ENCODE data around the gene LLGL1.

LLGL1 gene

DNA sequence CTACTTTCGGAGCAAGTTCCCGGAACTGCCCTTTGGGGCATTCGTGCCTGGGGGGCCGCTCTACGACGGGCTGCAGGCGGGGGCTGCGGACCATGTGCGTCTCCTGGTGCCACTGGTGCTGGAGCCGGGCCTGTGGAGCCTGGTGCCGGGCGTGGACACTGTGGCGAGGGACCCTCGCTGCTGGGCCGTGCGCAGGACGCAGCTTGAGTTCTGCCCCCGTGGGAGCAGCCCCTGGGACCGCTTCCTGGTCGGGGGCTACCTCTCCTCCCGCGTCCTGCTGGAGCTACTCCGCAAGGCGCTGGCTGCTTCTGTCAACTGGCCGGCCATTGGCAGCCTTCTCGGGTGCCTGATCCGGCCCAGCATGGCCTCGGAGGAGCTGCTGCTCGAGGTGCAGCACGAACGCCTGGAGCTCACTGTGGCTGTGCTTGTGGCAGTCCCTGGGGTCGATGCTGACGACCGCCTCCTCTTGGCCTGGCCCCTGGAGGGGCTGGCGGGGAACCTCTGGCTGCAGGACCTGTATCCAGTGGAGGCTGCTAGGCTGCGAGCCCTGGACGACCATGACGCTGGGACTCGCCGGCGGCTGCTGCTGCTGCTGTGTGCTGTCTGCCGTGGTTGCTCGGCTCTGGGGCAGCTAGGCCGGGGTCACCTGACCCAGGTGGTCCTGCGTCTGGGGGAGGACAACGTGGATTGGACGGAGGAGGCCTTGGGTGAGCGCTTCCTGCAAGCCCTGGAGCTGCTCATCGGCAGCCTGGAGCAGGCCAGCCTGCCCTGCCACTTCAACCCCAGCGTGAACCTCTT lies 38.6 kb downstream of the LLGL1 start:
- no peak for DNase-seq (ENCODE audit: extremely low read depth in 1 of 2, low read depth in 1 of 2)

DNA sequence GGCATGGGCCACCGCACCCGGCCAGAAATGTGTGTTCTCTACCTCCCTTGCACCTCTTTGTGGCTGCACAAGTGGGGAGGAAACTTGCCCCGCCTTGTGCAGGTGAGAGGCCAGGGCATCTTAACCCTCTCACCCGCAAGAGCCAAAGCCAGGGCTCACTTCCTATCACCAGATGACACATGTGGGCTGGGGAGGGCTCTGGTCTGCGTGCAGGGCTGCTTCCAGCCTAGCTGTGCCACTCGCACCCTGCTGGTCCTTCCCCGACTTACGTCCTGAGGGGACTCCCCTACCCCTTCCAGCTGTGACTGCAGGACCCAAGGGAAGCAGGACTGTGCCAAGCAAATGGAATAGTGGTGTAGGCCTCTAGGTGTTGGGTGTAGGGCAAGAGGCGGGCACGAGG lies 41.9 kb downstream of the LLGL1 start:
- DNase-seq (ENCODE audit: extremely low read depth in 1 of 2, low read depth in 1 of 2) = no peak

DNA sequence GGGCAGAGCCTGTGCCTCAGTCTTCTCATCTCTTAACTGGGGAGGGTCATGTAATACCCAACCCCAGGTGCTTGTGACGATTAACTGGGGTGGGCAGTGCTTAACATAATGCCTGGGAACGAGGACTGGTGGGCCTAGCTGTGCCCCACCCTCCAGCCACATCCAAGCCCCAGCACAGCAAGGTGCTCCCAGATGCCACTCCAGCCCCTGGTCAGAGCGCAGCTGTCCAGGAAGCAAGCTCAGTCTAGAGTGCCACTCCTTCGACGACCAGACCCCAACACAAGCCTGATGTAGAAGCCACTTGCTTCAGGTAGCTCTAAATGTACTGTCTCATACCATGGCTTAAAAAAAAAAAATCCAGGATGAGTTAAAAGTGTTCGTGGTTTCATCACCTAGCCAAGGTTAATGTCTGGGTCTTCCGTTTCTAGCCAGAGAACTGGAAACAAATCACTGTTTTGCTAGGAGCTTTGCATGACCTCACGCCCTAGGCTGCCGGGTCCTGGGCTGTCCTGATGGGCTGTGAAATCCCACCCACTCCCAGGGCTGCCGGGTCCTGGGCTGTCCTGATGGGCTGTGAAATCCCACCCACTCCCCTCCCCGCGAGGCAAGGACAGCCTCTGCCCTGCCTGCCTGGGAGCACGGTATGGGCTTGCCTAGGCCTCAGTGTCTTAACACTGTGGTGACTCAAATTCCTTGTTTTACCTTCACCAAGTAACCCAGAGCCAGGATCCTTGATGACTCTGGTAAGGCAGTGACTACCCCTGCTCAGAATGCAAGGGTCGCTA lies 42.7 kb downstream of the LLGL1 start:
- DNase-seq (ENCODE audit: extremely low read depth in 1 of 2, low read depth in 1 of 2) = no peak

DNA sequence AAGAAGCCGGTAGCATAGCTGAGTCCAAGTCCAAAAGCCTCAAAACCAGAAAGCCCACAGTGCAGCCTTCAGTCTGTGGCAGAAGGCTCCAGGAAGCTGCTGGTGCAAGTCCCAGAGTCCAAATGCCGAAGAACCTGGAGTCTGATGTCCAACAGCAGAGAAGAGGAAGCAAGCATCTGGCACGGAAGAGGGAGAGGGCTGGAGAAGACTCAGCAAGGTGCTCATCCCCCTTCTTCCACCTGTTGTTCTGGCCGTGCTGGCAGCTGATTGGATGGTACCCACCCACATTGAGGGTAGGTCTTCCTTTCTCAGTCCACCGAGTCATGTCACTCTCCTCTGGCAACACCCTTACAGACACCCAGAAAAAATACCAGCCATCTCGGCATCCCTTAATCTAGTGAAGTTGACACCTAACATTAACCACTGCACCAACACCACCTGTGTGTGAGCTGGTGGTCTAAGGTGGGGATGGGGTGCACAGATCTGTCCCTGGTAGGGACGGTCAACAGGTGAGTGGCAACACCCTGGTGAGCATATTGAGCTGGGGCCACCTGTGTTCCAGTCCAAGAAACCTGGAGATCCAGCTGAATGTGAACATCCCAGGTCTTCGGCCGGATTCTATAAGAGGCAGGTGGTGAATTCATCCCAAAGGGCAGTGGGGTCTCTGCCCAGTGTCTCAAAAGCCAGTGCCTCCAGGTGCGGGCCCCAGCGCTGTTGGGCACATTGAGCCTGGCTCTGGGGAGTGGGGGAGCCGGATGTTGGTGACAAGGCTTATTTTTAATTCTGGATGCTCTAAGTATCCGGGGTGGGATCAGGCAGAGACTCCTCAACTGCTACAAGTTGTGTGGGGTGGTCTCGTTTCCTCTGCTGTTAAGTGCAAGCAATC lies 44.9 kb downstream of the LLGL1 start:
- DNase-seq (ENCODE audit: extremely low read depth in 1 of 2, low read depth in 1 of 2) = no peak

DNA sequence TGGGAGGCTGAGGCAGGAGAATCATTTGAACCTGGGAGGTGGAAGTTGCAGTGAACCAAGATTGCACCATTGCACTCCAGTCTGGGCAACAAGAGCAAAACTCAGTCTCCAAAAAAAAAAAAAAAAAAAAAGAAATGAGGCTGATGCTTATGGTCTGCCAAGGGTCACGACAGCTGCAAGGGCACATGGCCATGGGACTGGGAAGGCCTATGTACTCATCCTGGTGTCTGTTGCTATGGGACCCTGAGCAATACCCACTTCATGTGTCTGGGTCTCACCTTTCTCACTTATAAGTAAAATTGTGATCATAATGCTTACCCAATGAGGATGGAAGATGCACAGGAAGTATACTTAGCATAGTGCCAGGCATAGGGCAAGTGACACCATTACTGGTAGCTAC lies 51.6 kb downstream of the LLGL1 start:
- no peak for DNase-seq (ENCODE audit: extremely low read depth in 1 of 2, low read depth in 1 of 2)

DNA sequence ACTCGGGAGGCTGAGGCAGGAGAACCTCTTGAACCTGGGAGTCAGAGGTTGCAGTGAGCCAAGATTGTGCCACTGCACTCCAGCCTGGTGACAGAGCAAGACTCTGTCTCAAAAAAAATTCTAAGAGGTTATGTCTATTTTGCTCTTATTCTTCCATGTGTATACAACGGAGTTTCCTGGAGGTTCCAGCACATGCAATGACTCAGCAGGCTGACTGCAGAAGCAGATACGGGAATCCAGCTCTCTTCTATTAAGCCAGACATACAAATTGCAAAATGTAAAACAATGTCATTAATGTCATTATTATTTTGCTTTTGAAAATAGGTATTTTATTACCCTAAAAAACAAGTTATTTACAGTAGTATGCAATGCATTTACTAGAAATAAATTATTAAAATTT lies 53.4 kb downstream of the LLGL1 start:
- DNase-seq (ENCODE audit: extremely low read depth in 1 of 2, low read depth in 1 of 2) = no peak

DNA sequence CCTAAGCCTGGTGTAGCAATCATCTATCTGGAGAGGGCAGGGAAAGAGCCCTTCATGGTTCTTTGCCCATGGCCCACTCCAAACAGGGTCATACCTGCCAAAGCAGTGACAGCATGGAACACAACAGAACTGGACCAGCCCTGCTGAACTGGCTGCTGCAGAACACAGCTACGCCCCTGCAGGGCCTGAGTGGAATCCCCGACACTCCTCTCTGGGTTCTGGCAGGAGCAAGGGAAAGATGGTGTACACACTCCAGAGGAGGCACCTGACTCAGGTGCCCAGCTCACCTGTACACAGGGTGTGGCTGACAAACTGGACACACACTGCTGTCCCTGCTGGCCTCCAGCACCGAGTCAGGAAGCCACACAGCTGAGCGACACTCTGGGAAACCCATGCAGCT lies 54.8 kb downstream of the LLGL1 start:
- no peak for DNase-seq (ENCODE audit: extremely low read depth in 1 of 2, low read depth in 1 of 2)

DNA sequence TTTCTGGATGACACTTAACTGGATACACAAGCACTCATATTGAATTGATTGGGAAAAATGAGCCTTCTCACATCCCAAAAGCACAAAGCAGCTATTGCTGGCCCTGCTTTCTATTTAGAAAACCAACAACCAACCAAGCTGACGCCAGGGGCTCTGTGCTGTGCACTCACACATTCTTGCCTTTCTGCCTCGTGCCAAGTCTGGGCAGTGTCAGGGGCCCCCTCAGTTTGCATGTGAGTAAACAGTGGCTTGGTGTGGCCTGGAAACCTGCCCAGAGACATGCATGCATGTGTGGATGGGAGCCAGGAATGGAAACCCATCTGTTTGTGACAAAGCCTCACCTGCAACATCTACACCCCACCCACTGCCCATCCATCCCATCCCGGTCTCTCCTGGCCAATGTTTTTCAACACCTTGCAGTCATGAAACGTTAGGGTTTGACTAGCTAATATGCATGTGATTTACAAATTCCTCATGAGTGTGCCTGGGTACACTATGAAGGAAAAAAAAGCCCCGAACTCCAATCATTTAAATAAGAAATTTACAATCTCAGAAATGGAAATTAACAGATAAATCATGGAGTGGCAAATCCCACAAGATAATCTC lies 55.4 kb downstream of the LLGL1 start:
- DNase-seq (ENCODE audit: extremely low read depth in 1 of 2, low read depth in 1 of 2) = no peak

DNA sequence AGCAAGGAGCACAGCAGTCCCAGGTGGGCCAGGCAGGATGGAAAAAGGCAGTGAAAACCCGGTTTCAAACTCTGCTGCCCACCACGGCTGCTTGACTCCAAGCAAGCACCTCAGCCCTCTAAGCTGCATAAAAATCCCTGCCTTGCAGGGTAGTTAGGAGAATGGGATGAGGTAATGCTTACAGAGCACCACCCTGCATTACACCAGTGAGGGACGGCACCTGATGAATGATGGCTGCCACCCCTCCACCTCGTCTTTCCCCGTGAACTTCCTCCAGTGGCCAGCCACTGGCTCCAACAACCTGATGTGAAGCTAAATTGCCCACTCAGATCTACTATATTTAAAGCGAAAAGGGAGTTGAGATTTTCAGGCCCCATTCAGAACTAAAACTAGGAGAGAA lies 56.4 kb downstream of the LLGL1 start:
- DNase-seq (ENCODE audit: extremely low read depth in 1 of 2, low read depth in 1 of 2) = no peak

DNA sequence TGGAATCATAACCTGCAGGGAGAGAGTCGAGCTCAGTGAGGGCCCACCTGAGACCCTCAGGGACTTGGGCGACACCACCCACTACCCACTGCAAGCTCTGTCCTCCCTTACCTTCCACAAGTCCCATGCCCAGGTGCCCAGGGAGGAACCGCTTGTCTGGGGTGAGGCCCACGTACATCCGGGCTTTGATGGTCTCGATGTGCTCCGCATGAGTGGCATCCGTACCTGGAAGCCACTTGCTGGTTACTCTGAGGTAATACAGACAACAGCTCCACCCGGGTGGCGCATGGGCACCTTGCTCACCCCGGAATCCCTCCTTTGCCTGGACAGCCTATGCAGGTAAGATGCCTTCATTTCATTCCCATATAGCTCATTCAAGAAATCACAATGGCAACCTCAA lies 59.9 kb downstream of the LLGL1 start:
- DNase-seq (ENCODE audit: extremely low read depth in 1 of 2, low read depth in 1 of 2) = no peak

DNA sequence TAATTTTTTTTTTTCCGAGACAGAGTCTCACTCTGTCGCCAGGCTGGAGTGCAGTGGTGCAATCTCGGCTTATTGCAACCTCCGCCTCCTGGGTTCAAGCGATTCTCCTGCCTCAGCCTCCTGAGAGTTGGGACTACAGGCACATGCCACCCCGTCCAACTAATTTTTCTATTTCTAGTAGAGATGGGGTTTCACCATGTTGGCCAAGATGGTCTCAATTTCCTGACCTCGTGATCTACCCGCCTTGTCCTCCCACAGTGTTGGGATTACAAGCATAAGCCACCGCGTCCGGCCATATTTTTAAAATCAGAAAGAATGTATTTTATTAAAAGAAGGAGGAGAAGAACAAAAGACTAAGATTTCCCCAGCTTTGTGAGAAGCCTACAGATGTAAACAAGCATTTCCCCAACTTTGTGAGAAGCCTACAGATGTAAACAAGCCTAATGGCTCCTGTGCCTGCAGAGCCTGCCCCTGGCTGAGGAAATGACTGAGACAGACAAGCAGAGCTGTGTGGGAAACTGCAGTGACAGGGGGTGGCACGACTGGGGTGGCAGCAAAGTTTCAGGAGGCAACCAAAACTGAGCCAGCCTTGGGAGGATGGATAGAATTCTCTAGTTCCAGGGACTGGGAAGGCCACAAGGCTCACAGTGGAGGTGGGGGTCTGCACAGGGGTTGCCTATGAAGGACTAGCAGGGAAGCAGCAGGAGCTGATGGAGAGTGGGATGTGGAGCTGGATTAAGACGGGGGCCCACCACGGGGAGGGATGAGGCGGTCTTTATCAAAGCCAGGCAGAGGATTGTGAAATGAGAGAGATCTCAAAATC lies 66.5 kb downstream of the LLGL1 start:
- DNase-seq (ENCODE audit: extremely low read depth in 1 of 2, low read depth in 1 of 2) = no peak

All from stimulated activated CD8-positive, alpha-beta memory T cell treated with anti-CD3 and anti-CD28 coated beads, Interleukin-7, amount 100 ng/mL, for 48 hours (primary cell).